HG02588 (cell line): ENCODE results near the gene HCN4.

Source experiments
- ATAC-seq: cut with Tn5 transposase; IDR thresholded peaks from one replicate; pipeline ENCODE4 v1.9.1; 2021; ENCODE audit warnings: mild to moderate bottlenecking, moderate library complexity; ENCODE audit not compliant: unreplicated experiment

Gene HCN4

GRCh38 chr15:73382115-73382514 lies 13.4 kb upstream of the HCN4 start:
- no peak for ATAC-seq

- ATAC-seq = no peak
Observed at GRCh38 chr15:73380661-73381060, 11.9 kb upstream of the HCN4 start.

GRCh38 chr15:73378089-73378488 lies 9.3 kb upstream of the HCN4 start:
- ATAC-seq = no peak

- ATAC-seq = no peak
Observed at GRCh38 chr15:73375755-73376305, 7.1 kb upstream of the HCN4 start.

GRCh38 chr15:73375012-73375411 lies 6.3 kb upstream of the HCN4 start:
- ATAC-seq = no peak

- ATAC-seq = no peak
Observed at GRCh38 chr15:73374604-73375003, 5.8 kb upstream of the HCN4 start.

- ATAC-seq = no peak
Observed at GRCh38 chr15:73373221-73373620, 4.5 kb upstream of the HCN4 start.

GRCh38 chr15:73371812-73372211 lies 3.1 kb upstream of the HCN4 start:
- ATAC-seq = no peak

- ATAC-seq = no peak
Observed at GRCh38 chr15:73370151-73370550, 1.4 kb upstream of the HCN4 start.

GRCh38 chr15:73369154-73369694 lies 466 bp upstream of the HCN4 start:
- no peak for ATAC-seq

- no peak for ATAC-seq
Observed at GRCh38 chr15:73367624-73368300, 996 bp downstream of the HCN4 start.

- no peak for ATAC-seq
Observed at GRCh38 chr15:73366766-73367623, 1.8 kb downstream of the HCN4 start.

- no peak for ATAC-seq
Observed at GRCh38 chr15:73364070-73364469, 4.7 kb downstream of the HCN4 start.

GRCh38 chr15:73362900-73363299 lies 5.9 kb downstream of the HCN4 start:
- ATAC-seq = no peak

- no peak for ATAC-seq
Observed at GRCh38 chr15:73361337-73361736, 7.4 kb downstream of the HCN4 start.

- ATAC-seq = no peak
Observed at GRCh38 chr15:73359651-73360050, 9.1 kb downstream of the HCN4 start.

GRCh38 chr15:73357999-73358665 lies 10.6 kb downstream of the HCN4 start:
- no peak for ATAC-seq

GRCh38 chr15:73355612-73356265 lies 13.0 kb downstream of the HCN4 start:
- ATAC-seq = no peak

GRCh38 chr15:73354241-73354640 lies 14.5 kb downstream of the HCN4 start:
- ATAC-seq = no peak

GRCh38 chr15:73353734-73354133 lies 15.0 kb downstream of the HCN4 start:
- no peak for ATAC-seq

- no peak for ATAC-seq
Observed at GRCh38 chr15:73352082-73352481, 16.7 kb downstream of the HCN4 start.
